GM11168 (cell line): ENCODE measurements around the gene MICU2.

Experiments
- in situ Hi-C: fragments of 300-500 bp; cut with MboI; formaldehyde crosslinking; loops from one replicate; pipeline ENCODE4 v1.12.0; 2022; ENCODE audit warnings: low sequenced_read_pairs; ENCODE audit not compliant: unreplicated experiment

MICU2 gene

GRCh38 chr13:21517576-21517975 is 86.4 kb downstream of the MICU2 start:
- in situ Hi-C loops: no loop called here

GRCh38 chr13:21516805-21517204 is 87.2 kb downstream of the MICU2 start:
- in situ Hi-C loops: no loop called here

GRCh38 chr13:21511849-21512248 is 92.1 kb downstream of the MICU2 start:
- in situ Hi-C loops: no loop called here

- in situ Hi-C loops: no loop called here
Observed at GRCh38 chr13:21504379-21504778, 99.6 kb downstream of the MICU2 start.

- in situ Hi-C loops: no loop called here
Observed at GRCh38 chr13:21501686-21502085, 102.3 kb downstream of the MICU2 start.

- in situ Hi-C loops: no loop called here
Observed at GRCh38 chr13:21486322-21486721, 117.6 kb downstream of the MICU2 start.

- in situ Hi-C loops: loop anchor here (5.0 kb wide), 1 partner anchor 186 kb away; no protein-coding TSS in a partner anchor
Observed at GRCh38 chr13:21483748-21484147, 120.2 kb downstream of the MICU2 start.

GRCh38 chr13:21481359-21481758 is 122.6 kb downstream of the MICU2 start:
- in situ Hi-C loops: loop anchor here (5.0 kb wide), 1 partner anchor 184 kb away; no protein-coding TSS in a partner anchor

- in situ Hi-C loops: loop anchor here (5.0 kb wide), 1 partner anchor 537 kb away; no protein-coding TSS in a partner anchor
Observed at GRCh38 chr13:21478881-21479808, 124.8 kb downstream of the MICU2 start.

GRCh38 chr13:21476893-21477472 is 127.0 kb downstream of the MICU2 start:
- in situ Hi-C loops: loop anchor here (5.0 kb wide), 1 partner anchor 535 kb away; no protein-coding TSS in a partner anchor

- in situ Hi-C loops: loop anchor here (5.0 kb wide), 1 partner anchor 533 kb away; no protein-coding TSS in a partner anchor
Observed at GRCh38 chr13:21475115-21475514, 128.9 kb downstream of the MICU2 start.

GRCh38 chr13:21470785-21471184 is 133.2 kb downstream of the MICU2 start:
- in situ Hi-C loops: no loop called here

- in situ Hi-C loops: loop anchor here (10.0 kb wide), 1 partner anchor 352 kb away; no protein-coding TSS in a partner anchor
Observed at GRCh38 chr13:21466527-21466926, 137.4 kb downstream of the MICU2 start.

- in situ Hi-C loops: loop anchor here (10.0 kb wide), 1 partner anchor 351 kb away; no protein-coding TSS in a partner anchor
Observed at GRCh38 chr13:21465710-21466160, 138.2 kb downstream of the MICU2 start.

- in situ Hi-C loops: loop anchor here (10.0 kb wide), 1 partner anchor 349 kb away; no protein-coding TSS in a partner anchor
Observed at GRCh38 chr13:21463424-21463823, 140.5 kb downstream of the MICU2 start.

GRCh38 chr13:21461131-21461530 is 142.8 kb downstream of the MICU2 start:
- in situ Hi-C loops: loop anchor here (10.0 kb wide), 1 partner anchor 346 kb away; no protein-coding TSS in a partner anchor

- in situ Hi-C loops: no loop called here
Observed at GRCh38 chr13:21458813-21459701, 144.9 kb downstream of the MICU2 start, which contains the start of gene ZDHHC20. ZDHHC20 (minus strand) TSS chr13:21459303; CDS start chr13:21459171, 132 bp downstream.

GRCh38 chr13:21458451-21458812 is 145.5 kb downstream of the MICU2 start:
- in situ Hi-C loops: no loop called here

- in situ Hi-C loops: no loop called here
Observed at GRCh38 chr13:21453387-21454081, 150.4 kb downstream of the MICU2 start.
